HG02610 (cell line): ENCODE data around the gene CCDC196.

ENCODE experiments used
- ATAC-seq: cut with Tn5 transposase; IDR thresholded peaks from one replicate; pipeline ENCODE4 v1.9.1; 2021; ENCODE audit warnings: mild to moderate bottlenecking, moderate library complexity; ENCODE audit not compliant: unreplicated experiment

CCDC196 gene, protein sequence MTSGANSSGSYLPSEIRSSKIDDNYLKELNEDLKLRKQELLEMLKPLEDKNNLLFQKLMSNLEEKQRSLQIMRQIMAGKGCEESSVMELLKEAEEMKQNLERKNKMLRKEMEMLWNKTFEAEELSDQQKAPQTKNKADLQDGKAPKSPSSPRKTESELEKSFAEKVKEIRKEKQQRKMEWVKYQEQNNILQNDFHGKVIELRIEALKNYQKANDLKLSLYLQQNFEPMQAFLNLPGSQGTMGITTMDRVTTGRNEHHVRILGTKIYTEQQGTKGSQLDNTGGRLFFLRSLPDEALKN

GRCh38 chr14:66485910-66486421, at the start of gene CCDC196:
CCDC196 (plus strand) TSS chr14:66486371; CDS start chr14:66486503, 132 bp downstream.
- ATAC-seq, result no peak

- ATAC-seq, result no peak
These were observed 45.4 kb upstream of the CCDC196 start for GRCh38 chr14:66440801-66441200.

GRCh38 chr14:66442953-66443571, 43.1 kb upstream of the CCDC196 start:
- ATAC-seq, result no peak

GRCh38 chr14:66443785-66444184, 42.4 kb upstream of the CCDC196 start:
- ATAC-seq, result no peak

DNA sequence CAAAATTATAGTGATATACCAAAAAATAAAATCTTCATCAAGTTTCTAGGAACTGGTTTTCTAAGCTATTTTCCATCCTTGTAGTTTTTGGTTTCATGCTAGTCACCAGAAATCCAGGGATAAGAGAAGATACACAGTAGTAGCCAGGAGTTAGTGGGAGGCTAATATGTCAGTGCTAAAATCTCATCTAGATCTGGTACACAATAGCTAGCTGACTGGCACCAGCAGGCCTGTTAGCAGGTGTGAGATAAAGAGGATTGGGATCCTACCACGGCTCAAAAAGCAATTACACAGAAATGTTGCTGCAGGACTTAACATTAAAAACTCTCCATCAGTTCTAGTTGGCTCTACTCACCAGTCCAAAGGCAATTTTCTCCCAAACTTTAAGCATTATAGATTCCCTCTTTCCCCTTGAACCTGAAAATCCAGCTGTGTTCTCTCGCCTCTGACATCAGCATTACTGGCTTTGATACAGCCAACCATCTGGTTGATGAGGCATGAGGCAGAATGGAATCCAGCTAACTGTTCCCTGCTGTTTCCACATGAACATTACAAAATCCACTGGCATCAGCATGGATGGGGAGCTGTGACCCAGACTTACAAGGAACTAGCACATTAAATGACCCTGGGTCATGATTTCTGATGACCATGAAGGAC, 41.8 kb upstream of the CCDC196 start:
- ATAC-seq, result no peak

- ATAC-seq, result no peak
These were observed 40.2 kb upstream of the CCDC196 start for GRCh38 chr14:66445936-66446335.

- ATAC-seq, result no peak
These were observed 32.7 kb upstream of the CCDC196 start for GRCh38 chr14:66453469-66453868.

- no peak for ATAC-seq
These were observed 26.6 kb upstream of the CCDC196 start for GRCh38 chr14:66459603-66460002.

DNA sequence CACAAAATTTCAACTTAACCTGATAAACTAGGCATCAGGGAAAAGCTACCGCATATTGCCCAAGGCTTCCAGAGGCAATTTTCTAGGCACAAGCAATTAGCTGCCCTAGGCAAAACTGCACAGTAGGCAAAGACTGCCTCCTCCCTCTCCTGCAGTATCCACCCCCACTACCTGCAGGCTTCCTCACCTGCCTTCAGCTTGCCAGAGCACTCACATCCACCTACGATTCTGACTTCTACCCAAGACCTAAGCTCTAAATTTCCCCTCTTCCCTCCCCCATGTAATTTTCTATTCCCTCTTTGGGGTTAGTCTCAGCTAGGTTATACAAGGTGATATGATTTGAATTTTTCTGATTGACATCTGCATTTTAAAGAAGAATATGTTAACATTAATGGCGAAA, 21.9 kb upstream of the CCDC196 start:
- no peak for ATAC-seq

DNA sequence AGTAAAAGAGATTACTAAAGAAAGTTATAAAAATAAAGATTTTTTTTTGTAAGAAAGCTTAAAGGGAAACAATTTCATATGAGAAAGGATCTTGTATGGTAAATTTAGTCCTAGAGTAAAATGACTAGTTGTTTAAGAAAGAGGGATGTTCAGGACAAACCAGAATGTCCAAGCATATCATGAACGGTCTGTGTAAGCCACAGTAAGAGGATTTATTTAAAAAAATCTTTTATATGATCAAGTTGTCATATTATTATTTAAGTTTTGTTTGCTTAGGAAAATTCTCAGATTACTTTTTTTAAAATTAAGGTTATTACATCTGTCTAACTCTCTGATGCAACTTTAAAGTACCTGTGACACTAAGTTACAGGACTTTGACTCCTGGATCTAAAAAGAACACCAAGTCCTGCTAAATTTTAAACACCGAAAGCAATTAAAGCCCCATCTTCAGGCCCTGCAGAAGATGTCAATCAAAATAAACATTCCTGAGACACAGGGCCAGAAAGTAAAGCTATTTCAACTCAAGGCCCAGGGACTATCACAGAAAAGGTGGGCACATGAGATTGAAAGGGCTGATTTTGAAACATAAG, 17.3 kb upstream of the CCDC196 start:
- no peak for ATAC-seq

GRCh38 chr14:66471584-66471983, 14.6 kb upstream of the CCDC196 start:
- no peak for ATAC-seq

GRCh38 chr14:66472251-66472650, 13.9 kb upstream of the CCDC196 start:
- no peak for ATAC-seq

DNA sequence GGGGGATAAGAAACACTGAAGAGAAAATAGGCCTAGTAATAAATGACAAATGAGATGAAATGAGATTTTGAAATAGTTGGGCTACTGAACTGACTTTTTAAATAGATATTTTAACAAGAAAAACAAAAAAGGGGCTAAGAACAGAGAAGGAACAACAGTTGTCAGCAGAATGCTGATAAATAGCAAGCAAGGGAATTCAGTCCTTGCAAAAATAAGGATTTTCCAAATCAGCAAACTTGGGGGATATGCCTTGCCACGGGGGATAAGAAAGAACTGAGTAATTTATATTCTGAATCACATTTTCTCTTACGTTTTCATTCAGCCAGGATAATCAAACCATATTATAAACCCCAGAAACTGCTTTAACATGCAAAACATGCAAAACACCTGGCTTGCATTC, 12.9 kb upstream of the CCDC196 start:
- no peak for ATAC-seq

DNA sequence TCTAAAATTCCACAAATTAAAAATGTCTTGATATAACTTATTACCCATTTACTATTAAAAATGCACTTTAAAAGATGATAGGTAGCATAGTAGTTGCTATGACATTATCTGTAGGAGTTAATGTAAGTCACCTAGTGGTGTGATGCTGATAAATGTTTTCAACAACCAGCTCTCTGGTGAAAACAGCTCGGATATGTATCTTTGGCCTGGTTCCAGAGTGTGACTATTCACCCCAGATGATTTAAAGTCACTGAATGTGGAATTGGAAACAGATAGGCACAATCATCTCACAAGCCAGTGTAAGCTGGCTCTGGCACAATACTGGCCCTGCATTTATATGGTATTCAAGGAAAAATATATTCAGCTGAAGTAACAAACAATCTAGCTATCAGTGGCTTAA, 9.2 kb upstream of the CCDC196 start:
- no peak for ATAC-seq

DNA sequence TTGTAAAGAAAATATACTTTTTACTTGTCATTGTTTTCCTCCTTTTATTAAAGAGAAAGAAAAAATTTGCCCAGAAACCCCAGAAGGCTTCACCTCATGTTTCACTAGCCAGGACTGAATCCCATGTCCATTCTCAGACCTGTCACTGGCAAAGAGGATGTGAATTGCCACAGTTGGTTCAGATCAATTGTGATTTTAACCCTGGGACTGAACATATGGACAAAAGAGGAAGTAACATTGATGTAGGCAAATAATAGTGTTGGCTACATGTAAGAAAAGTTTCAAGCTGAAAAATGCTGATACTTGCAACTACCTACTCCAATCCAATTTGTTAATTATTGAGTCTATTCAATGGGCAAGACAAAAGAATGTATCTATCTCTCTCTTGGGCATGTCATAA, 8.6 kb upstream of the CCDC196 start:
- ATAC-seq, result no peak

DNA sequence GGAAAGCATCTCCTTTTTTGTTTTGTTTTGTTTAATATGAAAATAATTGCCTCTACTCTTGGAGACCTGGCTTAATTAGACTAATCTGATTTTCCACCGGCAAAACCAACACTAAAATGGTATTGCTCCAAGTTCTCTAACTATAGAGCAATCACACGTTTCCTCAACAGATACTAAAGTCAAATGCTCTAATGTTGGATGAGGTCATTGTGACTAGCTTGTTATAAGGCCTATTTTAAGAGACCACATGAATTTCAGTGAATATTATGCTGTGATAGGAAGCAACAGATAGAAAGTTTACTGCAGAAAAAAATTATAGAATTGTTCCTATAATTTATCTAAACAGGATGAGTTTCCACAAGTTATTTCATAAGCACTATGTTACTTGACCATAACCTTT, 3.3 kb upstream of the CCDC196 start:
- no peak for ATAC-seq

DNA sequence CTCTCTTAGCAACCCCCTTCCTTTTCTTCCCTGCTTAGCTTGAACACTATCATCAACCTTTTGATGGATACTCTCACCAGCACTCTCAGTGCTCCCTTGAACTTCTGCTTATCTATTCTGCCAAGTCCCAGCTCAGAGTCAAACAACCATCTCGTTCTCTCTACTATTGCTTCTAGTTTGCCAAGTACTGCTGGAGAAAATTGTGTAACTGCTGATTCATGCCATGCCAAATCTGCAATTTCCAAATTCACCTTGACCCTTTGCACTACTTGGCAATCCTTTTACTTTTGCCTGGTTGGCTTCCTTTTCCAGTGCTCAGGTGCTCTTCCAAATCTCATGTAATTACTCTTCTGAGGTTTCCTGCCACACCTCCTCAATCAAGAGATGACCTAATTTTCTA, 2.8 kb upstream of the CCDC196 start:
- no peak for ATAC-seq

- no peak for ATAC-seq
These were observed 1.1 kb upstream of the CCDC196 start for GRCh38 chr14:66485029-66485428.

DNA sequence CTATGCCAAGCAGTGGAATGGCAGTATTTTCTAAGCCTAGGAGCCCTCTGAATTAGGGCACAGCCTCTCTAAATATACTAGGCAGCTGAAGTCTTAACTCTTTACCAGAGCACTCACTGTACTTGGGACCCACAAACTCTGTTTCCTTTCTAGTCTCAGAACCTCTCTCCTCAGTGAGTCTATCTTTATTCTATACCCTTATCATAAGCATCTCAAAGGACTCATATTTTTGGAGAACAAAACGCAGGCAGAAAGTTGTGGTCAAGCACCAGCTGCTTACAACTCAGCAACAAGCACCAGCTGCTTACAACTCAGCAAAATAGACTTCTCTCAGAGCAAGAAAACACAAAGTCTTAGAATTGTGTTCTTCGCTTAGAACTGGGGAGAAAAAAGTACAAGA, 993 bp downstream of the CCDC196 start:
- no peak for ATAC-seq

DNA sequence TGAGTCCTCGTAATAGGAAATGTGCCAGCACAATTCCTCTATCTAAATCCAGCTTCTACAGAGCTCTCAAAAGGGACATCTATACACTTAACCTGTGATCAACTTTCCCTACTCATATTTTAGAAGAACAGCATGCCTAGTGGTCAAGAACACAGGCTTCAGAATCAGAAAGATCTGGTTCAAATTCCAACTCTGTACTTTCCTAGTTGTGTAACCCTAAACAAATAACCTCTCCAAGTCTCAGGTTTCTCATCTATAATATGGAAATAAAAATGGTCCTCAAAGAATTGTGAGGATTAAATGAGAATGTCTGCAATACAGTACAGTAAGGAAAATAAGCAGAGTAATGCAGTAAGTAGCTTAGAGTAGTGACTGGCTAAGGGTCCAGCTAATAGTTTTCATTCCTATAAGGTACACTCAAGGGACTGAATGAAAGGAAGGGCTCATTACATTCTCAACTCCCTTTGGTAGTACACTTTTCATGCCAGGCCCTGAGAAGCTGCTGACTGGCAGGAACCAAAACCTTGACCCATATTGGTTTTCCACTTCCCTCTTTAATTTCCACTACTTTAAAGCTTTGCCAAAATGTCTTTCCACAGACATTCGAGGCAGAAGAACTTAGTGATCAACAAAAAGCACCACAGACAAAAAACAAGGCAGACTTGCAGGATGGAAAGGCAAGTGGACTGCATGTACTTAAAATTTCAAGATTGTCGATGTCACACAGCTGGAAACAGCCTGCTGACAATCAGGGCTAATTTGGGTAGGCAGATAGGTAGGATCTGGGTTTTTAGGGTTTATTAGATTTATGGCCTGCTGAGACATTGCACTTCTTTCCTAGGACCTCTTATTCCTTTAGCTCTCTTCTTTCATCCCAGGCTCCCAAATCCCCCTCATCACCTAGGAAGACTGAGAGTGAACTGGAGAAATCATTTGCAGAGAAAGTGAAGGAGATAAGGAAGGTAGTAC, 4.3 kb downstream of the CCDC196 start:
- ATAC-seq, result no peak

GRCh38 chr14:66493750-66494149, 7.6 kb downstream of the CCDC196 start:
- ATAC-seq, result no peak
